DND-41 (cell line): ENCODE results near the gene PTPRN2.
"Not testable (repeated sequence)": the region's sequence is repeated elsewhere in the genome, so short reads cannot be mapped to it uniquely, and the experiment has no call there.

Experiments
- ATAC-seq: fragments of 200-7000 bp; cut with Tn5 transposase; 3 replicates; pipeline ENCODE4 v1.9.1; 2021; ENCODE audit warnings: low read depth; ENCODE audit not compliant: insufficient read depth
- DNase-seq: peaks from one replicate; pipeline ENCODE4 v3.0.0-alpha.2; 2020
- H2AFZ ChIP-seq: 2 replicates; pipeline ENCODE4 v1.6.0; 2012; ENCODE audit warnings: low read depth, low read length
- H3K27ac ChIP-seq: 2 replicates; pipeline ENCODE4 v1.5.1; 2012; ENCODE audit warnings: low read length, inconsistent platforms
- H3K27me3 ChIP-seq: fragments of 200-600 bp; sonication (generic); 2 replicates; pipeline ENCODE4 v1.6.0; 2012; ENCODE audit warnings: low read length, mild to moderate bottlenecking, inconsistent platforms; ENCODE audit not compliant: insufficient read depth, poor library complexity
- H3K36me3 ChIP-seq: 2 replicates; pipeline ENCODE4 v1.5.1; 2012; ENCODE audit warnings: low read length, inconsistent platforms; ENCODE audit not compliant: insufficient read depth
- H3K4me1 ChIP-seq: 2 replicates; pipeline ENCODE4 v1.5.1; 2012; ENCODE audit warnings: mild to moderate bottlenecking, low read length; ENCODE audit not compliant: insufficient read depth
- H3K4me2 ChIP-seq: 2 replicates; pipeline ENCODE4 v1.6.0; 2012; ENCODE audit warnings: mild to moderate bottlenecking, moderate library complexity, low read length, inconsistent platforms; ENCODE audit not compliant: insufficient read depth
- H3K4me3 ChIP-seq, 2 experiments: fragments of 200-600 bp in 1 of 2; shearing (Covaris generic) in 1 of 2; 2 replicates each; pipeline ENCODE4 v1.5.1; 2012 to 2016; ENCODE audit warnings: inconsistent platforms in 2 of 2, low read length in 2 of 2, mild to moderate bottlenecking in 2 of 2, low read depth in 1 of 2, moderate library complexity in 1 of 2
- H3K79me2 ChIP-seq: 2 replicates; pipeline ENCODE4 v1.6.0; 2012; ENCODE audit warnings: low read length, inconsistent platforms; ENCODE audit not compliant: insufficient read depth
- H3K9ac ChIP-seq: 2 replicates; pipeline ENCODE4 v1.6.0; 2012; ENCODE audit warnings: low read depth, mild to moderate bottlenecking, inconsistent platforms, low read length, moderate library complexity
- H3K9me3 ChIP-seq: 2 replicates; pipeline ENCODE4 v1.5.1; 2012; ENCODE audit warnings: low read length, moderate library complexity, mild to moderate bottlenecking, inconsistent platforms; ENCODE audit not compliant: insufficient read depth, severe bottlenecking
- H4K20me1 ChIP-seq: 2 replicates; pipeline ENCODE4 v1.6.0; 2012; ENCODE audit warnings: low read length; ENCODE audit not compliant: insufficient read depth
- CTCF ChIP-seq: IDR thresholded peaks from 2 replicates; pipeline ENCODE4 v1.5.1; 2012; ENCODE audit warnings: borderline replicate concordance, low read length, moderate library complexity, mild to moderate bottlenecking; ENCODE audit not compliant: poor library complexity, severe bottlenecking; ENCODE audit errors: extremely low read depth
- EZH2 ChIP-seq: IDR thresholded peaks from 3 replicates; pipeline ENCODE4 v1.6.1; 2012; ENCODE audit warnings: borderline replicate concordance, low read depth, mild to moderate bottlenecking, moderate library complexity, low read length, inconsistent platforms; ENCODE audit not compliant: severe bottlenecking

The PTPRN2 gene

GRCh38 chr7:157918326-157919080 is 669.1 kb downstream of the PTPRN2 start:
- H3K4me2 ChIP-seq, result no peak overlapping the region
- peaks cover 12% of the 10 kb centered on the region for H3K27me3 ChIP-seq
- ATAC-seq (no peak), DNase-seq (no peak)
- no peak overlapping the region for H2AFZ ChIP-seq
- H3K79me2 ChIP-seq, result no peaks in the 10 kb centered on the region
- no peak for TF ChIP-seq CTCF
- no peak for TF ChIP-seq EZH2
- no peak overlapping the region for H3K9ac ChIP-seq
- H3K36me3 ChIP-seq, result no peaks in the 10 kb centered on the region
- no peak overlapping the region for H3K4me3 ChIP-seq
- no peaks in the 10 kb centered on the region for H4K20me1 ChIP-seq
- no peak overlapping the region for H3K27ac ChIP-seq
- peaks cover 11% of the 10 kb centered on the region for H3K9me3 ChIP-seq
- no peaks in the 10 kb centered on the region for H3K4me1 ChIP-seq

- H3K27me3 ChIP-seq, result peaks cover 14% of the 10 kb centered on the region
- no peak overlapping the region for H3K4me3 ChIP-seq
- ATAC-seq, result no peak
- no peak overlapping the region for H3K4me2 ChIP-seq
- no peak overlapping the region for H3K9ac ChIP-seq
- H3K4me1 ChIP-seq, result no peaks in the 10 kb centered on the region
- no peak overlapping the region for H2AFZ ChIP-seq
- no peak overlapping the region for H3K27ac ChIP-seq
- no peaks in the 10 kb centered on the region for H4K20me1 ChIP-seq
- TF ChIP-seq EZH2 (no peak), CTCF (no peak)
- peaks cover 11% of the 10 kb centered on the region for H3K9me3 ChIP-seq
- no peaks in the 10 kb centered on the region for H3K79me2 ChIP-seq
- H3K36me3 ChIP-seq, result no peaks in the 10 kb centered on the region
- no peak for DNase-seq
These were observed 670.5 kb downstream of the PTPRN2 start for GRCh38 chr7:157916946-157917640.

GRCh38 chr7:157910446-157910845 is 677.2 kb downstream of the PTPRN2 start:
- Histone ChIP-seq H3K27ac (no peak overlapping the region), H2AFZ (no peak overlapping the region), H3K9me3 (peaks cover 9% of the 10 kb centered on the region), H3K4me1 (no peaks in the 10 kb centered on the region), H4K20me1 (no peaks in the 10 kb centered on the region), H3K4me3 (no peak overlapping the region), H3K36me3 (no peaks in the 10 kb centered on the region), H3K27me3 (peaks cover 6% of the 10 kb centered on the region), H3K4me2 (no peak overlapping the region), H3K79me2 (no peaks in the 10 kb centered on the region), H3K9ac (no peak overlapping the region)
- TF ChIP-seq EZH2, result no peak
- TF ChIP-seq CTCF, result no peak
- ATAC-seq (no peak), DNase-seq (no peak)

DNA sequence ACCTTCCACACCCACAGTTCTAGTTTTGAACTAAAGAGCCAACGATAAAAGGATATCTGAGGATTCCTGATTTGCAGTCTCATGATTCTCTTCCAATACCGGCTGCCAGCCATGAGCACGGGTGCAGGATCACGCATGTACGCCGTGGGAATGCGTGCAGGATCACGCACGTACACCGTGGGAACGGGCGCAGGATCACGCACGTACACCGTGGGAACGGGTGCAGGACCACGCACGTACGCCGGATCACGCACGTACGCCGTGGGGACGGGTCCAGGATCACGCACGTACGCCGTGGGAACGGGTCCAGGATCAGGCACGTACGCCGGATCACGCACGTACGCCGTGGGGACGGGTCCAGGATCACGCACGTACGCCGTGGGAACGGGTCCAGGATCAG is 677.6 kb downstream of the PTPRN2 start:
- H3K4me3 ChIP-seq, H3K36me3 ChIP-seq, H3K4me2 ChIP-seq, H3K4me1 ChIP-seq, H3K9me3 ChIP-seq, H3K27ac ChIP-seq, H3K79me2 ChIP-seq, H4K20me1 ChIP-seq, H3K9ac ChIP-seq, H3K27me3 ChIP-seq, H2AFZ ChIP-seq, ATAC-seq, DNase-seq: not testable (repeated sequence)
